ENCODE results near the gene CNTRL. TPM values are rescaled to one million over a fixed set of nuclear protein-coding genes. Genes with fewer than 3 reads are reported as not detected.
A peak's percentile ranks its signal among the peaks of the same experiment; 100 is the strongest.

CNTRL gene
- total RNA-seq, 2 donors from 2014 or later = 81.0 to 81.2 TPM

DNA sequence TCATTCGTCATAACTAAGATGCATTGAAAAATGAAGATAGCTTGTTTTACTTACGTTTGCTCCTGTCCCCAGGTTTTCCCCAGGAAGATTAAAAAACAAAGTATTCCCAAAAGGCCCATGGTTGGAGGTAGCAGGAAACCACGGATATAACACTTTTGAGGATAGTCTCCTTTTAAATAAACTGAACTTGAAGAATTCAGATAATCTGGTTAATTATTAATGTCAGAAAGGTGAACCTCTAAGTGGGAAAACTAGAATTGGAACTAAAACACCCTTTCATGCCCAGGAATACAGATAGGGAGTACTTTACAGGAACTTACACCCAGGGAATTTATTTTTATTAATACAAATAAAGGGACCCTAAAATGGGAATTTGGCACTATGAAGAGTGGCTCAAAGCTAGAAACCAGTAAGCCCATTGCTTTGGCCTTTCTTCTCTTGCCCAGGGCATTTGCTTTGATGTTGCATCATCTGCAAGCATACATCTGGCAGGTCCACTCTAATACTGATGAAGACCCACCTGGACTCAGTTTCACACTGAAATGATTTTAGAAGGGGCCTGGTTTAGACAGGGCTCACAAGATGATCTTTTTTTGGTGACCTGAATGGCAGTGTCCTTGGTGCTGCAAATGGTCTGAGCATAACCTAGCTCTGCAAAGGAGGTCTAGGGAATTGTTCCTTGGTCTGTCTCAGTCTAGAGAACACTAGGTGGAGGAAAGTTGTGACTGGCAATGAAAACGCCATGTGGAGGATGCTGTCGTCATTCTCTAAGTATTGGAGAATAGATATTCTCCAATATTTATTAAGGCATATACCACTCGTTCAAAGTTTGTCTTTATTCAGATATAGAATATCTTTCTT is 24.4 kb upstream of the CNTRL start, which contains the start of gene C5:
TSS of gene C5 (minus strand) at position 148 of the 861 bp plus-strand sequence. CDS start at position 119, 29 bp downstream.
- no peak within 1 kb of the TSS for H3K27ac Mint-ChIP-seq
- DNase-seq (no peak), ATAC-seq (replicated peaks in 1 of 2) (no peak)
- H3K4me3 Mint-ChIP-seq = no peak within 1 kb of the TSS
- no peaks in the 10 kb centered on the region for H3K4me1 Mint-ChIP-seq (ENCODE audit: low read depth)
- no peaks in the 10 kb centered on the region for H3K36me3 Mint-ChIP-seq (ENCODE audit: insufficient read depth in 2 of 2)
- no peaks in the 10 kb centered on the region for H3K27me3 Mint-ChIP-seq (ENCODE audit: low read depth)
- no peaks in the 10 kb centered on the region for H3K9me3 Mint-ChIP-seq

DNA sequence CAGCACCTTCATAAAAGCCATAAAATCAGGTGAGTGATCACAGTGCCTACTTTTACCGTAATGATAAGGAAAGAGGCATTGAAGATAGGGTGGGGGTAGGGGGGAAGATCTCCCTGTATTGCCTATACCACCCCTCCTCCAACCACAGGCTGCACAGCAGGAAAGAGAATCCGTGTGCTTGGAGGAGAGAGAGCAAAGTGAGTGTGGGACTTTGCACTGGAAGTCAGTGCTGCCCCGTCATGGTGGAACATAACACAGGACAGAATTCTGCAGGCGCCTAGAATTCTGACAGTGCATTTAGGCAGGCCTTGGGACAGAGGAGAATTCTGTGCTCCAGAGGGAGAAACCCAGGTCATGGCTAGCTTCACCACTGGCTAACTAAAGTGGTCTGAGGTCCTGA is 21.2 kb upstream of the CNTRL start:
- Mint-ChIP-seq H3K36me3 (ENCODE audit: insufficient read depth in 2 of 2) (peaks cover 0 to 3% of the 10 kb centered on the region in 2 donors), H3K4me3 (no peak overlapping the region), H3K9me3 (peaks cover 1 to 3% of the 10 kb centered on the region in 2 donors), H3K4me1 (ENCODE audit: low read depth) (no peaks in the 10 kb centered on the region), H3K27me3 (ENCODE audit: low read depth) (no peaks in the 10 kb centered on the region), H3K27ac (no peak overlapping the region)
- ATAC-seq (replicated peaks in 1 of 2) (no peak), DNase-seq (no peak)

- peaks cover 1 to 3% of the 10 kb centered on the region in 2 donors for H3K9me3 Mint-ChIP-seq
- DNase-seq (peak in 1 of 2 donors; percentile 10), ATAC-seq (replicated peaks in 1 of 2) (peak in 1 of 2 donors; percentile 51)
- H3K4me3 Mint-ChIP-seq = no peak overlapping the region
- no peaks in the 10 kb centered on the region for H3K4me1 Mint-ChIP-seq (ENCODE audit: low read depth)
- H3K36me3 Mint-ChIP-seq (ENCODE audit: insufficient read depth in 2 of 2) = peaks cover 0 to 3% of the 10 kb centered on the region in 2 donors
- H3K27ac Mint-ChIP-seq = no peak overlapping the region
- no peaks in the 10 kb centered on the region for H3K27me3 Mint-ChIP-seq (ENCODE audit: low read depth)
These were observed 19.1 kb upstream of the CNTRL start for GRCh38 chr9:121055642-121056143.

GRCh38 chr9:121057821-121058220 is 16.9 kb upstream of the CNTRL start:
- peaks cover 1 to 3% of the 10 kb centered on the region in 2 donors for H3K9me3 Mint-ChIP-seq
- DNase-seq (no peak), ATAC-seq (replicated peaks in 1 of 2) (no peak)
- peaks cover 9% of the 10 kb centered on the region for H3K4me1 Mint-ChIP-seq (ENCODE audit: low read depth)
- peaks cover 0 to 3% of the 10 kb centered on the region in 2 donors for H3K36me3 Mint-ChIP-seq (ENCODE audit: insufficient read depth in 2 of 2)
- no peak overlapping the region for H3K4me3 Mint-ChIP-seq
- no peak overlapping the region for H3K27ac Mint-ChIP-seq
- H3K27me3 Mint-ChIP-seq (ENCODE audit: low read depth) = peaks cover 5% of the 10 kb centered on the region

- Mint-ChIP-seq H3K27ac (no peak overlapping the region), H3K4me3 (no peak overlapping the region), H3K36me3 (ENCODE audit: insufficient read depth in 2 of 2) (peaks cover 0 to 3% of the 10 kb centered on the region in 2 donors), H3K9me3 (peaks cover 1 to 3% of the 10 kb centered on the region in 2 donors), H3K4me1 (ENCODE audit: low read depth) (peaks cover 18% of the 10 kb centered on the region), H3K27me3 (ENCODE audit: low read depth) (peaks cover 5% of the 10 kb centered on the region)
- no peak for DNase-seq
- no peak for ATAC-seq (replicated peaks in 1 of 2)
These were observed 15.2 kb upstream of the CNTRL start for GRCh38 chr9:121059513-121059912.

GRCh38 chr9:121059998-121060636 is 14.6 kb upstream of the CNTRL start:
- Mint-ChIP-seq H3K4me3 (no peak overlapping the region), H3K27me3 (ENCODE audit: low read depth) (peaks cover 5% of the 10 kb centered on the region), H3K36me3 (ENCODE audit: insufficient read depth in 2 of 2) (peaks cover 0 to 3% of the 10 kb centered on the region in 2 donors), H3K4me1 (ENCODE audit: low read depth) (peaks cover 18% of the 10 kb centered on the region), H3K9me3 (peaks cover 1 to 3% of the 10 kb centered on the region in 2 donors), H3K27ac (no peak overlapping the region)
- ATAC-seq (replicated peaks in 1 of 2) = no peak
- DNase-seq = peak; percentile 14 to 19

- Mint-ChIP-seq H3K36me3 (ENCODE audit: insufficient read depth in 2 of 2) (peaks cover 8 to 15% of the 10 kb centered on the region in 2 donors), H3K27ac (no peak overlapping the region), H3K4me3 (no peak overlapping the region), H3K9me3 (peaks cover 4 to 11% of the 10 kb centered on the region in 2 donors), H3K4me1 (ENCODE audit: low read depth) (peaks cover 36% of the 10 kb centered on the region), H3K27me3 (ENCODE audit: low read depth) (peaks cover 2% of the 10 kb centered on the region)
- no peak for ATAC-seq (replicated peaks in 1 of 2)
- no peak for DNase-seq
These were observed 7.9 kb upstream of the CNTRL start for GRCh38 chr9:121066850-121067249.

DNA sequence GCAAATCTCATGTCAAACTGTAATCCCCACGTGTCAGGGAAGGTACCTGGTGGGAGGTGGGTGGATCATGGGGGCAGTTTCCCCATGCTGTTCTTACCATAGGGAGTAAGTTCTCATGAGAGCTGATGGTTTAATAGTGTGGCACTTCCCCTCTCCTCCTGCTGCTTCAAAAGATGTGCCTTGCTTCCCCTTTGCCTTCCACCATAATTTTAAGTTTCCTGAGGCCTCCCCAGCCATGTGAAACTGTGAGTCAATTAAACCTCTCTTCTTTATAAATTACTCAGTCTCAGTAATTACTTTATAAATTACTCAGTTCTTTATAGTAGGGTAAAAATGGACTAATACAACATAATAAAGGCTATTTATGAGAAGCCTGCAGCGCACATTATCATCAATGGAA is 7.1 kb upstream of the CNTRL start:
- no peak for DNase-seq
- H3K9me3 Mint-ChIP-seq = peaks cover 4 to 11% of the 10 kb centered on the region in 2 donors

GRCh38 chr9:121069396-121069795 is 5.4 kb upstream of the CNTRL start:
- DNase-seq (no peak), ATAC-seq (replicated peaks in 1 of 2) (no peak)
- Mint-ChIP-seq H3K27me3 (ENCODE audit: low read depth) (no peaks in the 10 kb centered on the region), H3K27ac (no peak overlapping the region), H3K4me1 (ENCODE audit: low read depth) (peaks cover 44% of the 10 kb centered on the region), H3K36me3 (ENCODE audit: insufficient read depth in 2 of 2) (peaks cover 8 to 15% of the 10 kb centered on the region in 2 donors), H3K4me3 (no peak overlapping the region), H3K9me3 (peaks cover 4 to 11% of the 10 kb centered on the region in 2 donors)

More for the DNA sequence above, 7.1 kb upstream of the CNTRL start:
- no peaks in the 10 kb centered on the region for H3K27me3 Mint-ChIP-seq (ENCODE audit: low read depth)
- peak overlapping the region; percentile 91 for H3K27ac Mint-ChIP-seq
- peak overlapping the region in 1 of 2 donors; percentile 36 for H3K4me3 Mint-ChIP-seq
- peaks cover 8 to 15% of the 10 kb centered on the region in 2 donors for H3K36me3 Mint-ChIP-seq (ENCODE audit: insufficient read depth in 2 of 2)
- ATAC-seq (replicated peaks in 1 of 2) = peak; percentile 30 to 39
- peaks cover 40% of the 10 kb centered on the region for H3K4me1 Mint-ChIP-seq (ENCODE audit: low read depth)

GRCh38 chr9:121071370-121071755 is 3.4 kb upstream of the CNTRL start:
- H3K4me1 Mint-ChIP-seq (ENCODE audit: low read depth) = peaks cover 54% of the 10 kb centered on the region

DNA sequence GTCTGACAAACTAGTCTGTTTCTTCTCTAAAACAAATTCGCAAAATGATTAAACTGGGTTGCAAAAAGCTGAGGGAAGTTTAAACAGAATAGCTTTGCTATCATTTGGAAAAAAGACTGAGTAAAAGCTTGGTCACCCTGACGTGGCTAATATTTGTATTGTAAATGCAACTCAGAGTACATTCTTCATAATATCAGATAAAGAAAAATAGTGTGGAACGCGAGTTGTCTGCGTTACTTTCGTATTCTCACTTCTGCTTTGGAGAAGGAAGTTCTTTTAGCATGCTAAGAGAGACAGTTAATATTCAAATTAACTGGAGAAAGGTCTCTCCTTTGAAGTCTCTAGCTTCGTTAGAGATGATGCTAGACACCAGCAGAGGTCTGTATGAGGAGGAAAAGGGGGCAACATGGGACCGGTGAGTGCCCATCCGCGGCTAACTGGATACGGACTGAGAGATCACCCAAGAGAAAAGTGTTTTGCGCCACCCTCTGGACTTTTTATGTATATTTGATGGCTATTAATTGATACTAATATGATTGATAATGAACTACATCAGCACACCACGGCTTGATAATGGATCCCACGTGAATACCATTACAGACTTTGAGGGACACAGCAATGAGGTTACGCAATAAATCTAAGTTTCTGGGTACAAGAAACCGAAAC is 2.9 kb upstream of the CNTRL start:
- Mint-ChIP-seq H3K36me3 (ENCODE audit: insufficient read depth in 2 of 2) (peaks cover 13 to 20% of the 10 kb centered on the region in 2 donors), H3K4me3 (peak overlapping the region; percentile 93 to 96), H3K4me1 (ENCODE audit: low read depth) (peaks cover 60% of the 10 kb centered on the region), H3K9me3 (peaks cover 4 to 11% of the 10 kb centered on the region in 2 donors), H3K27me3 (ENCODE audit: low read depth) (no peaks in the 10 kb centered on the region), H3K27ac (peak overlapping the region; percentile 95)
- peak; percentile 21 to 27 for DNase-seq
- ATAC-seq (replicated peaks in 1 of 2) = no peak

More at GRCh38 chr9:121071370-121071755, 3.4 kb upstream of the CNTRL start:
- ATAC-seq (replicated peaks in 1 of 2) (peak in 1 of 2 donors; percentile 7), DNase-seq (peak; percentile 17 to 26)
- H3K36me3 Mint-ChIP-seq (ENCODE audit: insufficient read depth in 2 of 2) = peaks cover 13 to 20% of the 10 kb centered on the region in 2 donors
- H3K9me3 Mint-ChIP-seq = peaks cover 4 to 11% of the 10 kb centered on the region in 2 donors
- H3K27ac Mint-ChIP-seq = peak overlapping the region; percentile 95
- no peaks in the 10 kb centered on the region for H3K27me3 Mint-ChIP-seq (ENCODE audit: low read depth)
- H3K4me3 Mint-ChIP-seq = peak overlapping the region; percentile 93 to 96

DNA sequence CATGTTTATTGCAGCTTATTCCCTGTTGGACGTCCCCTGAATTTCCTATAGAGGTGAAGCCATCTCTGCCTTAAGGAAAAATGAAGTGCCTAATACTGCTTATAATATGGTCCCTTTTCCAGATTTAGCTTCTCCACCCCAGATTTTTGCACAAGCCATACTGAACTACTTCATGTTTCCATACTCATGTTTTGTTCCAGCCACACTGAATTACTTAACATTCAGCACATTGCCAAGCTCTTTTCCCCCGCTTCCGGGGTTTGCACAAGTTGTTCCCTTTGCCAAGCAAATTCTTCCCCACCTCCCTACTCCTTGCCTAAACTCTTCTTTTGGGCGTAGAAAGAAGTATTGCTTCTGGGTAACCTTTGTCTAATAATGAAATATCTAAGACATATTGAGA is 1.7 kb upstream of the CNTRL start:
- H3K27ac Mint-ChIP-seq = no peak overlapping the region
- peaks cover 8 to 16% of the 10 kb centered on the region in 2 donors for H3K36me3 Mint-ChIP-seq (ENCODE audit: insufficient read depth in 2 of 2)
- H3K9me3 Mint-ChIP-seq = peaks cover 0 to 8% of the 10 kb centered on the region in 2 donors
- no peaks in the 10 kb centered on the region for H3K27me3 Mint-ChIP-seq (ENCODE audit: low read depth)
- peak overlapping the region; percentile 81 to 96 for H3K4me3 Mint-ChIP-seq
- H3K4me1 Mint-ChIP-seq (ENCODE audit: low read depth) = peaks cover 55% of the 10 kb centered on the region
- DNase-seq = no peak
- no peak for ATAC-seq (replicated peaks in 1 of 2)

Data from activated T-cell treated with anti-CD3 and anti-CD28 coated beads, Interleukin-2, amount 50 U/mL, for 72 hours (primary cell).